Jurkat, Clone E6-1 (cell line): Measurements from ENCODE around the gene IRAK4.
A peak's percentile ranks its signal among the peaks of the same experiment; 100 is the strongest.

Experiments used
- DNase-seq: peaks from one replicate; pipeline ENCODE4 v3.0.0-alpha.2; 2011; ENCODE audit warnings: low read depth, low spot score
- H3K4me3 ChIP-seq: 2 replicates; pipeline ENCODE4 v1.5.1; 2011; ENCODE audit warnings: mild to moderate bottlenecking, low read length, control low read depth, moderate library complexity

The IRAK4 gene

GRCh38 chr12:43762596-43762995 is 3.8 kb downstream of the IRAK4 start:
- no peak for DNase-seq
- H3K4me3 ChIP-seq = no peak overlapping the region

- no peak for DNase-seq
- H3K4me3 ChIP-seq = no peak overlapping the region
These were observed 5.0 kb downstream of the IRAK4 start for GRCh38 chr12:43763769-43764168.

- no peak for DNase-seq
- no peak overlapping the region for H3K4me3 ChIP-seq
These were observed 5.8 kb downstream of the IRAK4 start for GRCh38 chr12:43764528-43764927.

- no peak overlapping the region for H3K4me3 ChIP-seq
- DNase-seq = no peak
These were observed 7.5 kb downstream of the IRAK4 start for GRCh38 chr12:43766291-43766690.

DNA sequence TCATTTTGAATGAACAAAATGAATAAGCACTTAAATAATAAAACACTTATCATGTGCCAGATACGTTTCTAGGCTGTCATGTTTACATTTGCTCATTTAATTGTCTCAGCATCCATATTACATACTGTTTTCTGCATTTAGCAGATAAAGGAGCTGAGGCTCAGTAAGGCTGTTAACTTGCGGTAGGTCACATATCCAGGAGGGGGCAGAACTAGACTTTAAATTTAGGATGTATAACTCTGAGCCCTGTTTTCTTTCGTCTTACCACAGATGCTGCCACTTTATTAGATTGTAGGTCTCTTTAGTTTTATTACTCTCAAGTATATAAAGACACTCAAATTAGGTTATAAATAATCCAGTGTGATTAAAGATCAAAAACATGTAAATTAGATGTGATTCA is 17.7 kb downstream of the IRAK4 start:
- DNase-seq = no peak
- no peak overlapping the region for H3K4me3 ChIP-seq

- H3K4me3 ChIP-seq = no peak overlapping the region
- no peak for DNase-seq
These were observed 28.3 kb downstream of the IRAK4 start for GRCh38 chr12:43786899-43787693.

DNA sequence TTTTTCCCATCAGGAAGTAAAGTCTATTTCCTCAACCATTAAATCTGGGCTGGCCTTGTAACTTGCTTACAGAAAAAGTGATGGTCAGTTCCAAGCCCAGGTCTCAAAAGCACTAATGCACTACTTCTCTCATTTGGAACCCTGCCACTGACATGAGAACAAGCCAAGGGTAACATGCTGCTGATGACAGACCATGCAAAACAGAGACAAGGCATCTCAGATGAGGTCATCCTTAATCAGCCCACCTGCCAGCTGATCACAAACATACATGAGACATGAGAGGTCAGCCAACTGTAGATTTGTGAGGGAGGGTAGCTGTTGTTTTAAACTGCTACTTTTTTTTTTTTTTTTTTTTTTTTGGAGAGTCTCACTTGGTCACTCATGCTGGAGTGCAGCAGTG is 31.2 kb downstream of the IRAK4 start:
- no peak overlapping the region for H3K4me3 ChIP-seq
- DNase-seq = no peak

GRCh38 chr12:43795716-43796280 is 37.0 kb downstream of the IRAK4 start:
- no peak for DNase-seq
- H3K4me3 ChIP-seq = no peak overlapping the region

DNA sequence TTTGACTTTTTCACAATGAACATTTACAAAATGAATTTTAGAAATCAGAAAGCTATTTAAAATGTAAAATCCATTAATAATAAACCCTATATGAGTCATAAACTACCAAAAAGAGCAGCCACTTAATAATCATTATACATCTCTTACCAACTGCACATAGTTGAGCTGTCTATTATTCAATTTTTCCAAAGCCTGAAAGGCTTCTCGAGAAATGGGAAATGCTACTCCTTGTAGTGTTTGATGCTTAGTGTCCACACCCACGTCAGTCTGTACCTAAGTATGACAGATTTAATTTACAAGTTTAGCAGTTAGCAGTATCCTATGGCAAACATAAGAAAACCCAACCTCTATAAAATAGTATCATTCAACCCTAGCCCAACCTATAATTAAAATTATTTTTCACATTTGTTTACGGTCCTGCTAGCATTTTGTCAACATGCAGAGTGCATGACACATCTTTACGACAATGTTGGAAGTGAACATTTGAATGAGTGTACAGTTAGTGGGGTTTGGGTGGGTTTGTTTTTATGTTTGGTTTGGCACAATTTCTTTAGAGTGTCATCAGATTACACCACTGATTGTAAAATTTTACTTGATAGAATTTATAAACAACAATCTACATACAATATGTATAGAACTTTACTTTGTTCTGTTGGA is 38.9 kb downstream of the IRAK4 start:
- DNase-seq = no peak
- H3K4me3 ChIP-seq = no peak overlapping the region

- DNase-seq = no peak
- H3K4me3 ChIP-seq = peak overlapping the region; percentile 64
These were observed 46.6 kb downstream of the IRAK4 start for GRCh38 chr12:43805149-43805859.

DNA sequence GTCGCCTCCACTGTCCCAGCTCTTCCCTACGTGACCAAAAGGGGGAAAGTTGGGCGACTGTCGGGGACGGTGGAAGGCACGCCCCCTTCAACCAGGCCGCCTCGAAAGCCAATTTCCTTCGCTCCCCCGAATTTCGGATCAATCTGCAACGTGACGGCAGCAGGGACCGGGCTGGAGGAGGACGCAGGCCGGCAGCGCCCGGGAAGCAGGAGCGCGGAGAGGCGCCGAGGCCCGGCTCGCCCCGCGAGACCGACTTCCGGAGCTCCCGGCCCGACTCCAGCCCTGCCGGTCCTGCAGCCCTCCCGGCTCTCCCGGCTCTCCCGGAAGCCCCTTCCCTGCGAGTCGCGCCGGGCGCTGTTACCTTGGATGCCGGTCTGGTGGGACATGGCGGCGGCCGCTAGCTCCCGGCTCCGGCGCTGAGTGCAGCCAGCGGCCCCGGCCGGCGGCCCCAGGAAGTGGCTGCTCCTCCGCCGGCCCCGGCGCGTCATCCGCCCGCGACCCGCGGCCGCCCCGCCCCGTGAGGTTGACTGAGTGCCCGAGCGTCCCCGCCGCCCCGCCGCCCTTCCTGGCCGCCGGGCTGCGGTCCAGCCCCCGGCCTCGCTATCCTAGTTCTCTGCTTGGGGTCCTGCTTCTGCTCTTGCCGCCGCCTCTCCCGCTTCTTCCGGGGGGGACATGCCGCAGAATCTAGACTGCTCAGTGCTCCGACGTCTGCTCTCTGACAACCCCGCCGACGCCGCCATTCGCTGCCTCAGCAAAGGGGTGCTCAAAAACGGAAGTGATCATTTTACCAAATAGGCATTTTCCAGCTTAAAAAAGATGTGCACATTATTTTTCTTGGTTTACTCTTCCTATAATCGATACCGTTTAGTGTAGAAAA is 47.3 kb downstream of the IRAK4 start, which contains the start of gene TWF1:
Gene TWF1, minus strand, starts transcription at position 458 of the 877 bp plus-strand sequence. Its CDS starts 72 bp downstream, at position 386.
- H3K4me3 ChIP-seq = peak within 1 kb of the TSS; percentile 64
- DNase-seq = peak; percentile 39

GRCh38 chr12:43806737-43807072 is 48.0 kb downstream of the IRAK4 start:
- no peak for DNase-seq
- peak overlapping the region; percentile 64 for H3K4me3 ChIP-seq

GRCh38 chr12:43807386-43807785 is 48.6 kb downstream of the IRAK4 start:
- no peak overlapping the region for H3K4me3 ChIP-seq
- DNase-seq = no peak

DNA sequence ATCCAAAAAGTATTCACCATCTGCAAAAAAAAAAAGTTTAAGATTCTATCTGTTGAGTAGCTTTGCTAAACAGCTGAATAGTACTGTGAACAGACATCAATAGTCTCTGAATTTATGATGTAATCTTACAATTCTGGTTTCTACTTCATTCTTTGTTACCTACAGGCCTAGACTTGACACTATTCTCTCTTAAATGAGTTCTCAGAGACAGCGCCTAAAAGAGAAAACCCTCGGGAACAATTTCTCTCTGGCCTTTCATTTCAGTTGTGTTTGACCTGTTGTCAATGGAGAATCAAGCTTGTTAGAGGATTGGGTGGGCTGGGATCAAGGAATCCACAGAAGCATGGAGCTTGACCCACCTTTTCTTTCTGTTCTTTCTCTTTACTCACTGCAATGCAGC is 53.3 kb downstream of the IRAK4 start:
- no peak for DNase-seq

DNA sequence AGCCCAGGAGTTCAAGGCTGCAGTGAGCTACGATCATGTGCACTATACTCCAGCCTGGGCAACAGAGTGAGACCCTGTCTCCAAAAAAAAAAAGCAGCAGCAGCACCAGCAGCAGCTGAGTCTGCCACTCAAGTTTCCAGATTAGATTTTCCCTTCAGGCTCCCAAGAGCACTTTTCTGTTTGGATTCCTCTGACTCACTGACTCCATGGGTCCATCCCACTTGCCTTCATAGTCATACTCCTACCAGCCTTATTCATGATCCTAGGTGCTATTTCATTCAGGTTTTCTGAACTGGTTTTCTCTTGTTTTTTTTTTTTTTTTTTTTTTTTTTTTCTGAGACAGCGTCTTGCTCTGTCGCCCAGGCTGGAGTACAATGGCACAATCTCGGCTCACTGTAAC is 54.2 kb downstream of the IRAK4 start:
- no peak for DNase-seq
- H3K4me3 ChIP-seq = no peak overlapping the region

More for the DNA sequence above, 53.3 kb downstream of the IRAK4 start:
- no peak overlapping the region for H3K4me3 ChIP-seq

DNA sequence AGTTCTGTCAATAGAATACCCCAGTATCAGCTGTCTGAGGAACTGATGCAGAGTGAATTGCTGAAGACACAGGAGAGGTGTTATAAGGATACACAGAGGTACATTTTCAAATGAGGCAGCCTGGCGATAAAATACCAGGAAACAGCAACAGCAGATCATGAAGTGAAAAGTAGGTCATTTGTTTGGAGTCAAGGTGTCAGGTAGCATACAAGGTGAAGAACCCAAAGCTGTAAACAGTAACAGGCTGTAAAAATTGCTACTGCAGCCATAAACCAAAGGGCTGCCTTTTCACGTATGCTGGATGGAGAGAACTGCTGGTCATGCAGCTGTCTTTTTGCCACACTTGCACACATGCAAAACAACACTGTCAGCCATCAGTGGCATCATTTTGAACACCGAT is 56.7 kb downstream of the IRAK4 start:
- no peak for DNase-seq
- no peak overlapping the region for H3K4me3 ChIP-seq

- no peak for DNase-seq
- no peak overlapping the region for H3K4me3 ChIP-seq
These were observed 57.4 kb downstream of the IRAK4 start for GRCh38 chr12:43816168-43816567.

GRCh38 chr12:43824207-43824775 is 65.5 kb downstream of the IRAK4 start:
- no peak for DNase-seq
- H3K4me3 ChIP-seq = no peak overlapping the region

DNA sequence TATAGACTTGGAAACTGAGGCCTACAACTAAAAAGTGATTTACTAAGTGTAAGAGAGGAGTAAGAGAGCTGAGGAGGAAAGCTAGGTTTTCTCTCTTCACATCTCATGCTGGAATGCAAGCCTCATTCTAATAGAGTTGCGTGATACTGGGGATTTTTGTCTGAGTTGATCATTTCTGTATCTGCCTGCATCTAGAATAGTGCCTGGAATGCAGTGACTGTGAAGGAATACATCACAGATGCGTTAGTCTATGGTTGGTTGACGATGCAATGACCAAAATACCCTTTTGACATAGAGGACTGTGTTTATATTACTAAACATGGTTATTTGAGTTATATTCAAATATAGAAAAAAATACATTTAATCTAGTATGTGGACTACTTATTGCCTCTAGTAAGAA is 67.9 kb downstream of the IRAK4 start:
- DNase-seq = no peak
- no peak overlapping the region for H3K4me3 ChIP-seq
